ENCODE measurements around the gene MCC.

GRCh38 chr5:113319256-113320053, 168.8 kb downstream of the MCC start:
- TF ChIP-seq ZNF219 (CRISPR knock-in tag; IDR thresholded peaks at IDR 0.05; ENCODE audit: borderline replicate concordance), result no peak
- no peak for TF ChIP-seq CTCF (IDR thresholded peaks at IDR 0.05)
- no peak for TF ChIP-seq STAT6 (CRISPR knock-in tag; conservative IDR thresholded peaks at IDR 0.05; ENCODE audit: low read depth)
- no peak for TF ChIP-seq ZNF281 (CRISPR knock-in tag; IDR thresholded peaks at IDR 0.05)
- TF ChIP-seq FOXP1 (CRISPR knock-in tag; IDR thresholded peaks at IDR 0.05; ENCODE audit: borderline replicate concordance), result no peak
- no peak for TF ChIP-seq ZNF512 (CRISPR knock-in tag; IDR thresholded peaks at IDR 0.05; ENCODE audit: borderline replicate concordance)
- TF ChIP-seq ZNF263 (CRISPR knock-in tag; IDR thresholded peaks at IDR 0.05; ENCODE audit: low read depth), result no peak
- TF ChIP-seq ESRRA (CRISPR knock-in tag; IDR thresholded peaks at IDR 0.05; ENCODE audit: borderline replicate concordance), result no peak
- TF ChIP-seq RORB (CRISPR knock-in tag; IDR thresholded peaks at IDR 0.05), result no peak
- TF ChIP-seq USF2 (CRISPR knock-in tag; IDR thresholded peaks at IDR 0.05), result no peak
- no peak for TF ChIP-seq ZNF121 (CRISPR knock-in tag; IDR thresholded peaks at IDR 0.05)
- TF ChIP-seq NR1H2 (CRISPR knock-in tag; IDR thresholded peaks at IDR 0.05), result no peak
- TF ChIP-seq ATF2 (CRISPR knock-in tag; IDR thresholded peaks at IDR 0.05; ENCODE audit: borderline replicate concordance, low read depth), result no peak
- no peak for TF ChIP-seq NR2C2 (CRISPR knock-in tag; IDR thresholded peaks at IDR 0.05)
